AG04450 (cell line): ENCODE measurements around the gene DNLZ. TPM values are rescaled to one million over a fixed set of nuclear protein-coding genes. Genes with fewer than 3 reads are reported as not detected.
"Not testable (repeated sequence)": the region's sequence is repeated elsewhere in the genome, so short reads cannot be mapped to it uniquely, and the experiment has no call there.

Experiments
- CTCF ChIA-PET: fragments of 300-600, 350-600 bp; formaldehyde crosslinking; extraction: SDS; loops from one replicate; lab custom pipeline; 2022; ENCODE audit warnings: antibody characterized with exemption, inconsistent platforms; lab: Charles Lee
- POLR2A ChIA-PET: fragments of 350-600 bp; formaldehyde crosslinking; extraction: SDS; loops from one replicate; lab custom pipeline; 2021; ENCODE audit warnings: antibody characterized with exemption, inconsistent platforms; lab: Yijun Ruan, JAX
- DNase-seq: peaks from one replicate; pipeline ENCODE4 v3.0.0-alpha.2; 2011; ENCODE audit warnings: low read depth, low spot score
- H3K27ac ChIP-seq: one replicate; pipeline ENCODE4 v1.5.1; 2012; ENCODE audit warnings: low read depth, low read length, control low read depth
- H3K27me3 ChIP-seq: one replicate; pipeline ENCODE4 v1.6.0; 2012; ENCODE audit warnings: low read length; ENCODE audit not compliant: control insufficient read depth, insufficient read depth
- H3K4me3 ChIP-seq: 2 replicates; pipeline ENCODE4 v1.5.1; 2011; ENCODE audit warnings: mild to moderate bottlenecking, low read depth, low read length, control low read depth
- H3K9me3 ChIP-seq: 2 replicates; pipeline ENCODE4 v1.5.1; 2012; ENCODE audit warnings: low read length; ENCODE audit not compliant: control insufficient read depth, insufficient read depth
- CTCF ChIP-seq: IDR thresholded peaks from 2 replicates; pipeline ENCODE4 v1.5.1; 2011; ENCODE audit warnings: low read depth, low read length, control low read depth, inconsistent platforms
- polyA plus RNA-seq: library from polyadenylated mRNA; depleted of rRNA; stranded (reverse); fragments of >200 nt; gene quantifications from 2 replicates; pipeline ENCODE4 v1.2.3, GENCODE V29; 2011

Gene DNLZ
- polyA plus RNA-seq, 1 experiment = 3.7 TPM

GRCh38 chr9:136354592-136355085 is 8.9 kb downstream of the DNLZ start:
- POLR2A ChIA-PET = interaction anchor here (0.6 to 2.6 kb wide), 3 partner anchors 9 to 84 kb away, joined by 3 to 9 read pairs (median 4); partner anchors contain the start of gene DNLZ
- H3K9me3 ChIP-seq = no peaks in the 10 kb centered on the region; the same call in 1 of the 2 replicates
- no peak for TF ChIP-seq CTCF
- no peak overlapping the region for H3K4me3 ChIP-seq
- no peaks in the 10 kb centered on the region for H3K27me3 ChIP-seq
- H3K27ac ChIP-seq = no peak overlapping the region
- DNase-seq = no peak
- CTCF ChIA-PET = interaction anchor here (1.0 kb wide), 1 partner anchor 8 kb away, joined by 3 read pairs; no protein-coding TSS in a partner anchor

GRCh38 chr9:136353757-136354488 is 9.6 kb downstream of the DNLZ start:
- no peak overlapping the region for H3K27ac ChIP-seq
- H3K4me3 ChIP-seq = no peak overlapping the region
- POLR2A ChIA-PET = interaction anchor here (0.7 to 2.6 kb wide), 2 partner anchors 9 to 85 kb away, joined by 3 to 9 read pairs; partner anchors contain the start of gene DNLZ
- no peaks in the 10 kb centered on the region for H3K27me3 ChIP-seq
- no peak for DNase-seq
- H3K9me3 ChIP-seq = no peaks in the 10 kb centered on the region; the same call in 1 of the 2 replicates
- CTCF ChIA-PET = interaction anchor here (1.0 kb wide), 1 partner anchor 9 kb away, joined by 3 read pairs; no protein-coding TSS in a partner anchor
- TF ChIP-seq CTCF = no peak

- ChIA-PET POLR2A (no interaction called here), CTCF (no interaction called here)
- Histone ChIP-seq H3K9me3 (no peaks in the 10 kb centered on the region; the same call in 1 of the 2 replicates), H3K27me3 (no peaks in the 10 kb centered on the region), H3K4me3 (no peak overlapping the region), H3K27ac (no peak overlapping the region)
- no peak for TF ChIP-seq CTCF
- DNase-seq = no peak
Measured at GRCh38 chr9:136353088-136353487, 10.5 kb downstream of the DNLZ start.

GRCh38 chr9:136352682-136353081 is 10.9 kb downstream of the DNLZ start:
- Histone ChIP-seq H3K9me3 (no peaks in the 10 kb centered on the region; the same call in 1 of the 2 replicates), H3K4me3 (no peak overlapping the region), H3K27ac (peak overlapping the region; percentile 31), H3K27me3 (no peaks in the 10 kb centered on the region)
- no peak for TF ChIP-seq CTCF
- ChIA-PET CTCF (no interaction called here), POLR2A (interaction anchor here (0.7 kb wide), 1 partner anchor 10 kb away, joined by 3 read pairs; the partner anchor contains the start of gene DNLZ)
- DNase-seq = no peak

- CTCF ChIA-PET, H3K4me3 ChIP-seq, POLR2A ChIA-PET: not testable (repeated sequence)
Measured at GRCh38 chr9:136351868-136352267, 11.7 kb downstream of the DNLZ start.

More at GRCh38 chr9:136351868-136352267, 11.7 kb downstream of the DNLZ start:
- H3K9me3 ChIP-seq, DNase-seq, H3K27me3 ChIP-seq, H3K27ac ChIP-seq: not testable (repeated sequence)
